Measurements from ENCODE around the gene ABCG8. TPM values are rescaled to one million over a fixed set of nuclear protein-coding genes. Genes with fewer than 3 reads are reported as not detected.
"Not testable (repeated sequence)": the region's sequence is repeated elsewhere in the genome, so short reads cannot be mapped to it uniquely, and the experiment has no call there.

Gene ABCG8
- total RNA-seq, 1 experiment from 2014 or later: not detected

- Mint-ChIP-seq H3K4me3 (ENCODE audit: unreplicated experiment) (no peak overlapping the region), H3K36me3 (ENCODE audit: insufficient read depth, unreplicated experiment) (peaks cover 89% of the 10 kb centered on the region), H3K4me1 (ENCODE audit: insufficient read depth, unreplicated experiment) (peaks cover 5% of the 10 kb centered on the region), H3K9me3 (ENCODE audit: unreplicated experiment) (no peaks in the 10 kb centered on the region), H3K27ac (ENCODE audit: low read depth, unreplicated experiment) (no peak overlapping the region), H3K27me3 (ENCODE audit: insufficient read depth, unreplicated experiment) (no peaks in the 10 kb centered on the region)
- intact Hi-C loops (cut with micrococcal nuclease): no loop called here
- TF ChIP-seq, protein P1, sequence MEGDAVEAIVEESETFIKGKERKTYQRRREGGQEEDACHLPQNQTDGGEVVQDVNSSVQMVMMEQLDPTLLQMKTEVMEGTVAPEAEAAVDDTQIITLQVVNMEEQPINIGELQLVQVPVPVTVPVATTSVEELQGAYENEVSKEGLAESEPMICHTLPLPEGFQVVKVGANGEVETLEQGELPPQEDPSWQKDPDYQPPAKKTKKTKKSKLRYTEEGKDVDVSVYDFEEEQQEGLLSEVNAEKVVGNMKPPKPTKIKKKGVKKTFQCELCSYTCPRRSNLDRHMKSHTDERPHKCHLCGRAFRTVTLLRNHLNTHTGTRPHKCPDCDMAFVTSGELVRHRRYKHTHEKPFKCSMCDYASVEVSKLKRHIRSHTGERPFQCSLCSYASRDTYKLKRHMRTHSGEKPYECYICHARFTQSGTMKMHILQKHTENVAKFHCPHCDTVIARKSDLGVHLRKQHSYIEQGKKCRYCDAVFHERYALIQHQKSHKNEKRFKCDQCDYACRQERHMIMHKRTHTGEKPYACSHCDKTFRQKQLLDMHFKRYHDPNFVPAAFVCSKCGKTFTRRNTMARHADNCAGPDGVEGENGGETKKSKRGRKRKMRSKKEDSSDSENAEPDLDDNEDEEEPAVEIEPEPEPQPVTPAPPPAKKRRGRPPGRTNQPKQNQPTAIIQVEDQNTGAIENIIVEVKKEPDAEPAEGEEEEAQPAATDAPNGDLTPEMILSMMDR (IDR thresholded peaks at IDR 0.05; ENCODE audit: unreplicated experiment): no peak
- no TSS peak for BruUV-seq (replicated peaks)
- no peak for DNase-seq (ENCODE audit: unreplicated experiment)
- POLR2A ChIA-PET: interaction anchor here (0.5 to 1.4 kb wide), 2 partner anchors 9 to 1012 kb away, joined by 3 read pairs; no protein-coding TSS in a partner anchor
- CTCF ChIA-PET: interaction anchor here (0.7 to 0.8 kb wide), 3 partner anchors 29 to 300 kb away, joined by 3 to 4 read pairs (median 3); no protein-coding TSS in a partner anchor
Observed at GRCh38 chr2:43906448-43907109, 67.8 kb downstream of the ABCG8 start.

GRCh38 chr2:43911136-43911790, 72.5 kb downstream of the ABCG8 start:
- intact Hi-C loops (cut with micrococcal nuclease); POLR2A ChIA-PET; CTCF ChIA-PET; BruUV-seq (replicated peaks); H3K9me3 Mint-ChIP-seq (ENCODE audit: unreplicated experiment); H3K27me3 Mint-ChIP-seq (ENCODE audit: insufficient read depth, unreplicated experiment); H3K4me1 Mint-ChIP-seq (ENCODE audit: insufficient read depth, unreplicated experiment); DNase-seq (ENCODE audit: unreplicated experiment); H3K27ac Mint-ChIP-seq (ENCODE audit: low read depth, unreplicated experiment); H3K4me3 Mint-ChIP-seq (ENCODE audit: unreplicated experiment): not testable (repeated sequence)
- peaks cover 95% of the 10 kb centered on the region for H3K36me3 Mint-ChIP-seq (ENCODE audit: insufficient read depth, unreplicated experiment)

GRCh38 chr2:43924463-43924862, 85.7 kb downstream of the ABCG8 start:
- CTCF ChIA-PET: interaction anchor here (0.8 kb wide), 1 partner anchor 21 kb away, joined by 3 read pairs; no protein-coding TSS in a partner anchor
- BruUV-seq (replicated peaks): no TSS peak

DNA sequence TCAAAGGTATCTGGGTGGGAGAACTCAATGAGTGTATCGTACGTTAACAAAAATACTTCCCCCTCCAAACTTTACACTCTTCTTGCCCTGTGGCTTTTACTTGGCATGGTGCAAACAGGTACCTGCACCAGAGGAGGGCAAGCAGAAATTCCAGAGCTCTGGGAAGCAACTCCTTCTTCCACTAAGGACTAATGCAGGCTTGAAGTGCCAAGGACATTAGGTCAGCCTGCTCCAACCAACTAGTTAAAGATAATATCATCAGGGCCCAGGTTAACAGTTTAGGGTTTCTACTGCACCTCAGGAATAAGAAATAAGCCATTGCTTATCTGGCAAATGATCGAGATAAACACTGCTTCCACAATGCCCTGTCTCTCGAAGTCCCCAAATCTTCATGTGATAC, 86.7 kb downstream of the ABCG8 start:
- TF ChIP-seq, protein P1 (IDR thresholded peaks at IDR 0.05; ENCODE audit: unreplicated experiment): no peak
- no TSS peak for BruUV-seq (replicated peaks)
- H3K36me3 Mint-ChIP-seq (ENCODE audit: insufficient read depth, unreplicated experiment): peaks cover 83% of the 10 kb centered on the region
- H3K4me3 Mint-ChIP-seq (ENCODE audit: unreplicated experiment): no peak overlapping the region
- no peak for DNase-seq (ENCODE audit: unreplicated experiment)
- ChIA-PET POLR2A (interaction anchor here (0.6 to 1.0 kb wide), 2 partner anchors 9 to 11 kb away, joined by 3 read pairs; no protein-coding TSS in a partner anchor), CTCF (no interaction called here)
- H3K27me3 Mint-ChIP-seq (ENCODE audit: insufficient read depth, unreplicated experiment): no peaks in the 10 kb centered on the region
- no peak overlapping the region for H3K27ac Mint-ChIP-seq (ENCODE audit: low read depth, unreplicated experiment)
- no peaks in the 10 kb centered on the region for H3K4me1 Mint-ChIP-seq (ENCODE audit: insufficient read depth, unreplicated experiment)
- intact Hi-C loops (cut with micrococcal nuclease): no loop called here
- H3K9me3 Mint-ChIP-seq (ENCODE audit: unreplicated experiment): no peaks in the 10 kb centered on the region

More at GRCh38 chr2:43924463-43924862, 85.7 kb downstream of the ABCG8 start:
- TF ChIP-seq, protein P1 (IDR thresholded peaks at IDR 0.05; ENCODE audit: unreplicated experiment): no peak
- POLR2A ChIA-PET: interaction anchor here (0.6 to 1.0 kb wide), 3 partner anchors 7 to 10 kb away, joined by 3 to 4 read pairs (median 3); no protein-coding TSS in a partner anchor
- Mint-ChIP-seq H3K36me3 (ENCODE audit: insufficient read depth, unreplicated experiment) (peaks cover 83% of the 10 kb centered on the region), H3K9me3 (ENCODE audit: unreplicated experiment) (no peaks in the 10 kb centered on the region), H3K27ac (ENCODE audit: low read depth, unreplicated experiment) (no peak overlapping the region), H3K27me3 (ENCODE audit: insufficient read depth, unreplicated experiment) (no peaks in the 10 kb centered on the region), H3K4me3 (ENCODE audit: unreplicated experiment) (no peak overlapping the region), H3K4me1 (ENCODE audit: insufficient read depth, unreplicated experiment) (no peaks in the 10 kb centered on the region)
- intact Hi-C loops (cut with micrococcal nuclease): no loop called here
- DNase-seq (ENCODE audit: unreplicated experiment): no peak

All from MCF 10A (cell line).